Measurements from ENCODE around the gene FMC1.

FMC1 gene

GRCh38 chr7:139374246-139374645 is 33.1 kb downstream of the FMC1 start:
- DNase-seq (ENCODE audit: low spot score): no peak

- DNase-seq (ENCODE audit: low spot score): no peak
Measured at GRCh38 chr7:139382439-139382838, 41.3 kb downstream of the FMC1 start.

GRCh38 chr7:139384611-139385010 is 43.5 kb downstream of the FMC1 start:
- DNase-seq (ENCODE audit: low spot score): no peak

- no peak for DNase-seq (ENCODE audit: low spot score)
Measured at GRCh38 chr7:139387594-139387993, 46.5 kb downstream of the FMC1 start.

GRCh38 chr7:139389091-139389490 is 48.0 kb downstream of the FMC1 start:
- DNase-seq (ENCODE audit: low spot score): no peak

GRCh38 chr7:139389774-139390173 is 48.6 kb downstream of the FMC1 start:
- no peak for DNase-seq (ENCODE audit: low spot score)

GRCh38 chr7:139393621-139394211 is 52.6 kb downstream of the FMC1 start:
- DNase-seq (ENCODE audit: low spot score): no peak

- DNase-seq (ENCODE audit: low spot score): no peak
Measured at GRCh38 chr7:139394540-139394939, 53.4 kb downstream of the FMC1 start.
